Nephron (organoid): Measurements from ENCODE around the gene RCAN2.

ENCODE experiments used
- H3K27ac Mint-ChIP-seq, 3 experiments: 2 replicates each; pipeline ENCODE4 v1.8.0; 2020; ENCODE audit warnings: mixed read lengths in 3 of 3, mild to moderate bottlenecking in 2 of 3, moderate library complexity in 1 of 3
- H3K27me3 Mint-ChIP-seq: 2 replicates; pipeline ENCODE4 v1.8.0; 2021; ENCODE audit warnings: low read depth, mild to moderate bottlenecking, moderate library complexity, mixed read lengths
- H3K36me3 Mint-ChIP-seq: 2 replicates; pipeline ENCODE4 v1.8.0; 2020; ENCODE audit warnings: low read depth, mixed read lengths
- H3K4me1 Mint-ChIP-seq: 2 replicates; pipeline ENCODE4 v1.8.0; 2020; ENCODE audit warnings: mixed read lengths
- H3K4me3 Mint-ChIP-seq, 3 experiments: 2 replicates each; pipeline ENCODE4 v1.8.0; 2020; ENCODE audit warnings: mild to moderate bottlenecking in 3 of 3, mixed read lengths in 3 of 3, moderate library complexity in 2 of 3
- H3K9me3 Mint-ChIP-seq: 2 replicates; pipeline ENCODE4 v1.8.0; 2020; ENCODE audit warnings: mixed read lengths
- TF ChIP-seq, protein P1 (sequence below), 3 experiments: fragments of 200-600 bp; sonication (generic); IDR thresholded peaks; one replicate each; pipeline ENCODE4 v1.5.0; 2021; ENCODE audit warnings: antibody characterized with exemption in 3 of 3; ENCODE audit not compliant: unreplicated experiment in 3 of 3

RCAN2 gene

GRCh38 chr6:46366190-46366900 lies 124.9 kb downstream of the RCAN2 start:
- H3K27me3 Mint-ChIP-seq = no peaks in the 10 kb centered on the region
- peaks cover 10% of the 10 kb centered on the region for H3K4me1 Mint-ChIP-seq
- H3K9me3 Mint-ChIP-seq = no peaks in the 10 kb centered on the region
- no peaks in the 10 kb centered on the region for H3K36me3 Mint-ChIP-seq
- TF ChIP-seq, protein P1, sequence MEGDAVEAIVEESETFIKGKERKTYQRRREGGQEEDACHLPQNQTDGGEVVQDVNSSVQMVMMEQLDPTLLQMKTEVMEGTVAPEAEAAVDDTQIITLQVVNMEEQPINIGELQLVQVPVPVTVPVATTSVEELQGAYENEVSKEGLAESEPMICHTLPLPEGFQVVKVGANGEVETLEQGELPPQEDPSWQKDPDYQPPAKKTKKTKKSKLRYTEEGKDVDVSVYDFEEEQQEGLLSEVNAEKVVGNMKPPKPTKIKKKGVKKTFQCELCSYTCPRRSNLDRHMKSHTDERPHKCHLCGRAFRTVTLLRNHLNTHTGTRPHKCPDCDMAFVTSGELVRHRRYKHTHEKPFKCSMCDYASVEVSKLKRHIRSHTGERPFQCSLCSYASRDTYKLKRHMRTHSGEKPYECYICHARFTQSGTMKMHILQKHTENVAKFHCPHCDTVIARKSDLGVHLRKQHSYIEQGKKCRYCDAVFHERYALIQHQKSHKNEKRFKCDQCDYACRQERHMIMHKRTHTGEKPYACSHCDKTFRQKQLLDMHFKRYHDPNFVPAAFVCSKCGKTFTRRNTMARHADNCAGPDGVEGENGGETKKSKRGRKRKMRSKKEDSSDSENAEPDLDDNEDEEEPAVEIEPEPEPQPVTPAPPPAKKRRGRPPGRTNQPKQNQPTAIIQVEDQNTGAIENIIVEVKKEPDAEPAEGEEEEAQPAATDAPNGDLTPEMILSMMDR (IDR thresholded peaks at IDR 0.05; ENCODE audit: unreplicated experiment in 3 of 3) = no peak
- H3K27ac Mint-ChIP-seq = no peak overlapping the region
- no peak overlapping the region for H3K4me3 Mint-ChIP-seq

GRCh38 chr6:46357591-46357990 lies 133.7 kb downstream of the RCAN2 start:
- Mint-ChIP-seq H3K4me3 (no peak overlapping the region), H3K27me3 (peaks cover 3% of the 10 kb centered on the region), H3K9me3 (peaks cover 2% of the 10 kb centered on the region), H3K27ac (peak overlapping the region in 2 of 3 experiments; percentile 27 to 57), H3K36me3 (no peaks in the 10 kb centered on the region), H3K4me1 (peaks cover 30% of the 10 kb centered on the region)
- TF ChIP-seq, protein P1 (IDR thresholded peaks at IDR 0.05; ENCODE audit: unreplicated experiment in 3 of 3) = no peak

GRCh38 chr6:46356543-46356942 lies 134.7 kb downstream of the RCAN2 start:
- H3K4me1 Mint-ChIP-seq = peaks cover 32% of the 10 kb centered on the region
- H3K9me3 Mint-ChIP-seq = peaks cover 2% of the 10 kb centered on the region
- no peaks in the 10 kb centered on the region for H3K36me3 Mint-ChIP-seq
- TF ChIP-seq, protein P1 (IDR thresholded peaks at IDR 0.05; ENCODE audit: unreplicated experiment in 3 of 3) = no peak
- H3K27me3 Mint-ChIP-seq = peaks cover 3% of the 10 kb centered on the region
- H3K27ac Mint-ChIP-seq = no peak overlapping the region
- H3K4me3 Mint-ChIP-seq = no peak overlapping the region

- H3K9me3 Mint-ChIP-seq = no peaks in the 10 kb centered on the region
- H3K4me3 Mint-ChIP-seq = no peak overlapping the region
- H3K27ac Mint-ChIP-seq = peak overlapping the region in 2 of 3 experiments; percentile 43 to 75
- H3K36me3 Mint-ChIP-seq = no peaks in the 10 kb centered on the region
- TF ChIP-seq, protein P1 (IDR thresholded peaks at IDR 0.05; ENCODE audit: unreplicated experiment in 3 of 3) = no peak
- peaks cover 32% of the 10 kb centered on the region for H3K4me1 Mint-ChIP-seq
- peaks cover 6% of the 10 kb centered on the region for H3K27me3 Mint-ChIP-seq
These were observed 137.7 kb downstream of the RCAN2 start for GRCh38 chr6:46353528-46353927.

DNA sequence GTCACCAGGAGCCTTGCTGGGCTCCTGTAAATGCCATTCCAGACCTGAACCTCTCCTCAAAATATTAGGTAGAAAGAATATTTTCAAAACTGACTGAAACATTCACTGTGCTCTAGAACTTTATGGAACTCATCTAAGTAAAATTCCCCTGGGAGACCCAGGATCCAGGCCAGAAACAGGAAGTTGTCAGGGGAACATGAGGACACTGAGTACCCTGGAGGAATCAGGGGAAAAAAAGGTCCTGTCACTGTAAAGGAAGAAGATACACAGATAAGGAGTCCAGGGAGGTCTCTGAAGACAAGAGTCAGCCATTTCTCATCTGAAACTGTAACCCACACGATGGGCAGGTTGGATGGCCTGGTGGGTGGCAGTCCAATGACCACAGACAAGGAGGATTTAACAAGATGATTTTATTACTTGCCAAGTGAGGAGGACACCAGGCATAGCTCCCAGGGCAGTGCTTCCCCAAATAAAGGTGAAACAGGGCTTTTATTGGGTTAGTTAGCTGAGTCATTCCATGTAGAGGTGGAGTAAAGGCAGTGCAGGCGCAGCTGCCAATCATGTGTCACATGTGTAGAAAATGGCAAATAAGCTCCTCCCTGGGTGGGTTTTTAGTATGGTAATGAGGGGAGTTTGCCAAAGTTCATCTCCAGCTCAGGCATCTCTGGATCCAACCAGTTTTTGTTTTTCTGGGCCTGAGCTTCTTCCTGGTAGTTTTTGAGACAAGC lies 138.5 kb downstream of the RCAN2 start:
- no peaks in the 10 kb centered on the region for H3K36me3 Mint-ChIP-seq
- no peaks in the 10 kb centered on the region for H3K9me3 Mint-ChIP-seq
- TF ChIP-seq, protein P1 (IDR thresholded peaks at IDR 0.05; ENCODE audit: unreplicated experiment in 3 of 3) = no peak
- no peak overlapping the region for H3K4me3 Mint-ChIP-seq
- H3K4me1 Mint-ChIP-seq = peaks cover 31% of the 10 kb centered on the region
- peaks cover 3% of the 10 kb centered on the region for H3K27me3 Mint-ChIP-seq
- H3K27ac Mint-ChIP-seq = peak overlapping the region in 2 of 3 experiments; percentile 15 to 75
